GM19239 (cell line): ENCODE results near the gene HEATR5B.

Source experiments
- DNase-seq: peaks from one replicate; pipeline ENCODE4 v3.0.0; 2011; ENCODE audit warnings: low spot score; ENCODE audit not compliant: insufficient read length
- FAIRE-seq: peaks from 2 replicates; lab custom pipeline; 2011; peaks lifted over from hg19 to GRCh38; lab: Jason Lieb, UNC

The HEATR5B gene

GRCh38 chr2:37083873-37084794, at the start of gene HEATR5B, which contains the start of gene GPATCH11:
TSS of gene HEATR5B (minus strand) at chr2:37084372. CDS start at chr2:37083414, 958 bp downstream.
TSS of gene GPATCH11 (plus strand) at chr2:37084518. CDS start at chr2:37088382, 3,864 bp downstream.
- peak; percentile 100 for FAIRE-seq
- peak; percentile 66 for DNase-seq

DNA sequence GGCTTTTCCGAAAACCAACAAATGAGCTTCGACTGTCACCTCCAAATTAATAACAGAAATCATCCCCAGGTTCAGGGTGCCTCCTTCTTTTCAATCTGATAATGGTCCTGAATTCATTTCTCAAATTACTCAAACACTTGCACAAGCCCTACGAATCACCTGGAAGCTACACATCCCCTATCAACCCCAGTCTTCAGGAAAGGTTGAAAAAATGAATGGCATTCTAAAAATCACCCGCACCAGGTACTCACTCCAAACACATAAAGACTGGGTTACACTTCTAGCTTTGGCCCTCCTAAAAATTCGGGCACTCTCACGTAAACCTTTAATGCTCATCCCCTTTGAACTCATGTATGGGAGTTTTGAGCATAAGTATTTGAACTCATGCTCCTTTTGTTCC, 48.7 kb upstream of the HEATR5B start:
- no peak for FAIRE-seq
- DNase-seq: no peak

GRCh38 chr2:37125416-37125815, 41.2 kb upstream of the HEATR5B start:
- DNase-seq: no peak
- FAIRE-seq: no peak

DNA sequence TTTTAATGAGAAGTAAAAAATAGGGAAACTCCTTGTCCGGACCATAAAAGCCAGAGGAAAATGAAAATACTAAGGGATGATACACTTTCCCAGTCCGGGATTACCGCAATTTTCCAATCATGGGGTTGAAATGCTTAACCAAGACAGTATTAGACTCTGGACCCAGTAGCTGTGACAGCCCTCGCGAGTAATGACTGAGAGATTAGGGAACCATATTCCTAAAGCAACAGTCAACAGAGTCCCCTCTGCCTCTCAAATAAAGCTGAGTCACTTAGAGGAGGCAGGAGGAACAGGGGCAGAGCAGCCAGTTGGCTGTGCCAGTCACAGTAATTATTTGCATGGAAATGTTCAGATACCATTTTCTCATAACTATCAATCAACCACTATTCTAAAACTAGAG, 35.0 kb upstream of the HEATR5B start:
- DNase-seq (no peak), FAIRE-seq (no peak)

- FAIRE-seq: no peak
Measured at GRCh38 chr2:37117566-37117965, 33.4 kb upstream of the HEATR5B start.

DNA sequence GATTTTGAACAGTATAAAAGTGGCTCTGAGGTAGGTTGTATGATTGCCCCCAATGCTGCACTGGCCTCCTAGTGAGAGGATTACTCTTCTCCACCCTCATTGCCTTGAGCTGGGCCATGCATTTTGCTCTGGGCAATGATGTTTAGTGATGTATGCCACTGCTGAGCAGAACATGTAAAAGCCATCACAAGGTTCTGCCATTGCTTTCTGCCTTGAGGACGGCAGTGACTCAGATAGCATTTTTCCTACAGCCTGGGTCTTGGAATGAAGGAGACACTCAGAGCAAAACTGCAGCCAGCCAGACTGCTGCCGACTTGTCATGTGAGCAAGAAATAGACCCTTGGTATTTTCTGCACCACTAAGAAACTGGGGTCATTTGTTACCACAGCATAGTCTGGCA, 27.8 kb upstream of the HEATR5B start:
- no peak for DNase-seq
- no peak for FAIRE-seq

More at GRCh38 chr2:37117566-37117965, 33.4 kb upstream of the HEATR5B start:
- DNase-seq: no peak

DNA sequence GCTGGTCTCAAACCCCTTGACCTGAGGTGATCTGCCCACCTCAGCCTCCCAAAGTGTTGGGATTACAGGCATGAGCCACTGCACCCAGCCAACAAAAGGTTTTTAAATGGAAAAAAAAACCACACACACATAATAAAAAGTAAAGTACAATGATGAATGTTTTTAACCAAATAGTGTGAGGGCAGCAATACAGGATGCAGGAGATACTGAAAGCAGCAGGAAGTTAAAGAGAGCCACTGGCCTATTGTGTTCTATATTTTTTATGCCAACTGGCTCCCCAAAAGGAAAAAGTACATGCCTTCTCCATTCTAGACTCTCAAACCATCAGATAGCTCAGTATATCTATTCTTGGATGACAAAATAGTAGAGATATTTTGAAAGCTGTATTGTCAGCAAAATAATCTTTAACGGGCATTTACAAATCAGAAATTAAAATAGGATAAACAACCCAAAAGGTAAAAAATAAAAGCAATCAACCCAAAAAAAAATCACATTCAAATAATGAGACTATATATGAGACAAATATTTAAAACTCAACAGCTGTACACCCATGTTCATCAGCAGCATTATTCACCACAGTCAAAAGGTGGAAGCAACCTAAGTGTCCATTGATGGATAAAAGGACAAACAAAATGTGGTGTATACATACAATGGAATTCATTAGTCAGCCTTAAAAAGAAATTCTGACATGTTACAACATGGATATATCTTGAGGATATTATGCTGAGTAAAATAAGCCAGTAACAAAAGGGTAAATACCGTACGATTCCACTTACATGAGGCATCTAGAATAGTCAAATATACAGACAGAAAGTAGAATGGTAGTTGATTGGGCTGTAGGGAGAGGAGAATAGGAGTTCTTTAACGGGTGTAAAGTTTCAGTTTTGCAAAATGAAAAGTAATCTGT, 26.4 kb upstream of the HEATR5B start:
- FAIRE-seq (no peak), DNase-seq (no peak)

GRCh38 chr2:37109523-37109922, 25.4 kb upstream of the HEATR5B start:
- DNase-seq (no peak), FAIRE-seq (no peak)

- DNase-seq (no peak), FAIRE-seq (no peak)
Measured at GRCh38 chr2:37105150-37105549, 21.0 kb upstream of the HEATR5B start.

DNA sequence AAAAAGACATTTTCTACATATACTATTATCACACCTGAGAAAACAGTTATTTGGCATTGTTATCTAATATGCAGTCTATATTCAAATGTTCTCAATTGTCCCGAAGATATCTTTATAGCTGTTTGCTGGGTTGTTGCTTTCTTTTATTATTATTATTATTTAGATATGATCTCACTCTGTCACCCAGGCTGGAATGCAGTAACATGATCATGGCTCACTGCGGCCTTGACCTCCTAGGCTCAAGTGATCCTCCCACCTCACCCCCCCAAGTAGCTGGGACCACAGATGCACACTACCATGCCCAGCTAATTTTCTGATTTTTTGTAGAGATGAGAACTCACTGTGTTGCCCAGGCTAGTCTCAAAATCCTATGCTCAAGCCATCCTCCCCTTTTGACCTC, 20.0 kb upstream of the HEATR5B start:
- DNase-seq (no peak), FAIRE-seq (no peak)

GRCh38 chr2:37102588-37102987, 18.4 kb upstream of the HEATR5B start:
- FAIRE-seq: no peak
- DNase-seq: no peak

- FAIRE-seq: no peak
Measured at GRCh38 chr2:37100054-37100453, 15.9 kb upstream of the HEATR5B start.

DNA sequence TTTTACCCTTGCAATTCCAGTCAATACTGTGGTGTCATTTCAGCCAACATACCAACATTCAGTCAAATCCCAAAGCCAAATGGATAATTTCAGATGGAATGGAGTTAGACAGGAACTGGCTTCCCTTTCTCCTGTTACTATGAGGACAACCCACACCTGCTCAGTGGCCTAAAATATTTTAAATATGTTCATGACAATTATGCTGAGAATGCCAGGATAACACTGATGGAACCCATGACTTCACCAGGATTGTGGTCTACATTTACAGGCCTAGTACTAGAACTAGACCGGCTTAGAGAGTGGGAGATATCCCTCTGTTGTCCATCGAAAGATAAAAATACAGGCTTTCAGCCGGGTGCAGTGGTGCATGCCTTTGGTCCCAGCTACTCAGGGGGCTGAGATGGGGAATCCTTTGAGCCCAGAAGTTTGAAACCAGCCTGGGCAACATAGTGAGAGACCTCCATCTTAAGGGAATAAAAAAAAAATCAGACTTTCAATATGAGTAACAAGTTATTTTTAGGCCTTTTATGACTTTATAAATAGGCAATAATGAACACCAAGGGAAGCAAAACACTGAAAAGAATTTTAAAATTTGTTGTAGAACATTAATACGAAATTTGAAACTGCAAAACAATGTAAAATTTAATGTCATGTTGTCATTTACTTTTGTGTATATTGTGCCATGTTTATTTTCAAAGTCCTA, 14.4 kb upstream of the HEATR5B start:
- peak; percentile 21 for FAIRE-seq

More at GRCh38 chr2:37100054-37100453, 15.9 kb upstream of the HEATR5B start:
- DNase-seq: no peak

GRCh38 chr2:37096568-37096967, 12.4 kb upstream of the HEATR5B start:
- FAIRE-seq: no peak
- DNase-seq: no peak

More for the DNA sequence above, 14.4 kb upstream of the HEATR5B start:
- no peak for DNase-seq

GRCh38 chr2:37091873-37092272, 7.7 kb upstream of the HEATR5B start:
- FAIRE-seq (peak; percentile 98), DNase-seq (no peak)

- FAIRE-seq (peak; percentile 93), DNase-seq (peak; percentile 6)
Measured at GRCh38 chr2:37090019-37090477, 5.9 kb upstream of the HEATR5B start.

- no peak for FAIRE-seq
Measured at GRCh38 chr2:37085731-37086147, 1.6 kb upstream of the HEATR5B start.

GRCh38 chr2:37084797-37085196, 625 bp upstream of the HEATR5B start:
- DNase-seq: no peak
- no peak for FAIRE-seq

More at GRCh38 chr2:37085731-37086147, 1.6 kb upstream of the HEATR5B start:
- DNase-seq: no peak

- DNase-seq: no peak
- peak; percentile 65 for FAIRE-seq
Measured at GRCh38 chr2:37080689-37081088, 3.5 kb downstream of the HEATR5B start.

GRCh38 chr2:37080266-37080665, 3.9 kb downstream of the HEATR5B start:
- DNase-seq (no peak), FAIRE-seq (no peak)
